ENCODE data around the gene PKP1. TPM values are rescaled to one million over a fixed set of nuclear protein-coding genes. Genes with fewer than 3 reads are reported as not detected.

PKP1 gene
- total and polyA plus RNA-seq, 2 of the 4 experiments (the other 2 are of a cell fraction), result 0.18 to 0.36 TPM

DNA sequence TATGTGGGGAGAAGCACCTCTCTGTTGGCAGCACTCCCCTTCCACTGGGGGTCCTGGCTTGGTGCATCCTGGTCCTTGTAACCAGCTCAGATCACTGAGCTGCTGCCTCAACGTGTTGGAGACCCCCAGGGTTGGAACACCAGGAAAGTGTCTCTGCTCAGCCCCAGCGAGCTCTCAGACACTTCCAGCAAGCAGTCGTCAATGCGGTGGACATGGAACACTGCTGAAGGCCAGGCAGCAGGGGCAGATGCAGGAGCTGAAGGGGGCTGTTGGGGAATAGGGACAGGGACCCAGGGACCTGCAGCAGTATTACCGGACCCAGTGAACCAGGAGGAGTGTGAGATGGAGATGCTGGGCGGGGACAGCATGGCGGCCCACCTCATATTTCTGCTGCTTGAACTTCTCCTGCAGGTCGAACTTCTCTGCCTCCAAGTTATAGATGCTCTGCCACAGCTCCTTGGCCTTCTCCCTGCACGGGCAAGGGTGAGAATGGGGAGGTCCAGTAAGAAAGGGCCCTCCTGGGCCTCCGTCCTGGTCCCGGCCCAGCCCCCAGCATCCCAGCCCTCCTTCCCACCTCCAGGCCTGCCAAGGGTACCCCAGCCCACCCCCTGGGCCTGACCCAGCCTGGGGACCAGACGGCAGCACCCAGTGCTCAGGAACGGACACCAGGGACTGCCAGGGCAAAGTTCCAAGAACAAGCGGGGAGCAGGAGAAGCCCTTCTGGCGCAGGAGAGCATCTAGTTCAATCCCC lies 77.8 kb downstream of the PKP1 start:
- Histone ChIP-seq H3K18ac (ENCODE audit: low read depth, low read length) (no peak overlapping the region), H2BK120ac (ENCODE audit: low read depth, low read length) (no peak overlapping the region), H4K91ac (ENCODE audit: insufficient read depth, low read depth, low read length) (no peak overlapping the region), H3K9ac (ENCODE audit: low read depth, low read length) (no peak overlapping the region), H4K20me1 (ENCODE audit: insufficient read depth, low read length) (no peaks in the 10 kb centered on the region; the same call in 1 of the 2 replicates), H3K36me3 (ENCODE audit: control insufficient read depth, insufficient read depth, low read length) (no peaks in the 10 kb centered on the region), H3K79me1 (ENCODE audit: low read depth in 1 of 2, low read length in 2 of 2) (no peaks in the 10 kb centered on the region), H4K5ac (ENCODE audit: low read depth, low read length) (no peak overlapping the region), H2AFZ (replicated peaks; ENCODE audit: low read length, poor library complexity) (peak overlapping the region; percentile 4), H3K27ac (ENCODE audit: insufficient read depth, low read length) (no peak overlapping the region), H3K4me1 (ENCODE audit: control insufficient read depth, insufficient read depth, low read length) (no peaks in the 10 kb centered on the region), H2BK15ac (ENCODE audit: low read depth, low read length) (no peak overlapping the region), H3K4ac (ENCODE audit: low read depth, low read length) (no peak overlapping the region), H2BK20ac (ENCODE audit: low read depth, low read length) (no peak overlapping the region), H3K4me2 (ENCODE audit: low read depth, low read length) (no peak overlapping the region), H2BK5ac (ENCODE audit: low read depth, low read length, poor library complexity, severe bottlenecking) (no peak overlapping the region), H2AK5ac (ENCODE audit: low read depth, low read length) (no peak overlapping the region), H3K27me3 (ENCODE audit: control insufficient read depth, insufficient read depth, low read length) (peaks cover 64% of the 10 kb centered on the region), H3K56ac (ENCODE audit: extremely low read depth, insufficient read depth, low read length) (no peak overlapping the region), H3K9me3 (ENCODE audit: control insufficient read depth, insufficient read depth, low read length) (no peaks in the 10 kb centered on the region), H2AK9ac (replicated peaks; ENCODE audit: low read depth, low read length, poor library complexity) (no peak overlapping the region), H3K23ac (ENCODE audit: low read depth, low read length) (no peak overlapping the region), H3K14ac (replicated peaks; ENCODE audit: low read depth, low read length) (no peak overlapping the region), H3K9me1 (ENCODE audit: insufficient read depth, low read length) (no peaks in the 10 kb centered on the region), H3K4me3 (ENCODE audit: insufficient read depth, low read depth, low read length) (no peak overlapping the region), H4K8ac (ENCODE audit: low read depth in 2 of 2, low read length in 2 of 2) (no peak overlapping the region)
- no TSS peak for BruUV-seq (replicated peaks)
- TF ChIP-seq MAFK (IDR thresholded peaks at IDR 0.05; ENCODE audit: low read depth, low read length) (no peak), MXI1 (IDR thresholded peaks at IDR 0.05; ENCODE audit: borderline replicate concordance, low read depth, low read length) (no peak), CHD1 (IDR thresholded peaks at IDR 0.05; ENCODE audit: low read depth, low read length) (no peak), MAZ (IDR thresholded peaks at IDR 0.05; ENCODE audit: borderline replicate concordance, low read depth, low read length) (no peak), NFE2L2 (IDR thresholded peaks at IDR 0.05; ENCODE audit: low read depth, low read length) (no peak), RFX5 (IDR thresholded peaks at IDR 0.05; ENCODE audit: low read depth, low read length) (no peak), FOS (IDR thresholded peaks at IDR 0.05; ENCODE audit: low read depth, low read length) (no peak), RAD21 (IDR thresholded peaks at IDR 0.05; ENCODE audit: low read length) (no peak), SMC3 (IDR thresholded peaks at IDR 0.05; ENCODE audit: low read depth, low read length) (no peak), POLR2A (IDR thresholded peaks at IDR 0.05; ENCODE audit: low read depth, low read length) (no peak), CEBPB (IDR thresholded peaks at IDR 0.05; ENCODE audit: low read depth, low read length) (no peak), RCOR1 (IDR thresholded peaks at IDR 0.05; ENCODE audit: insufficient replicate concordance, low read length) (no peak)
- TF ChIP-seq, protein P1, sequence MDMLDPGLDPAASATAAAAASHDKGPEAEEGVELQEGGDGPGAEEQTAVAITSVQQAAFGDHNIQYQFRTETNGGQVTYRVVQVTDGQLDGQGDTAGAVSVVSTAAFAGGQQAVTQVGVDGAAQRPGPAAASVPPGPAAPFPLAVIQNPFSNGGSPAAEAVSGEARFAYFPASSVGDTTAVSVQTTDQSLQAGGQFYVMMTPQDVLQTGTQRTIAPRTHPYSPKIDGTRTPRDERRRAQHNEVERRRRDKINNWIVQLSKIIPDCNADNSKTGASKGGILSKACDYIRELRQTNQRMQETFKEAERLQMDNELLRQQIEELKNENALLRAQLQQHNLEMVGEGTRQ (IDR thresholded peaks at IDR 0.05; ENCODE audit: low read depth, low read length), result no peak
- TF ChIP-seq, protein P2, sequence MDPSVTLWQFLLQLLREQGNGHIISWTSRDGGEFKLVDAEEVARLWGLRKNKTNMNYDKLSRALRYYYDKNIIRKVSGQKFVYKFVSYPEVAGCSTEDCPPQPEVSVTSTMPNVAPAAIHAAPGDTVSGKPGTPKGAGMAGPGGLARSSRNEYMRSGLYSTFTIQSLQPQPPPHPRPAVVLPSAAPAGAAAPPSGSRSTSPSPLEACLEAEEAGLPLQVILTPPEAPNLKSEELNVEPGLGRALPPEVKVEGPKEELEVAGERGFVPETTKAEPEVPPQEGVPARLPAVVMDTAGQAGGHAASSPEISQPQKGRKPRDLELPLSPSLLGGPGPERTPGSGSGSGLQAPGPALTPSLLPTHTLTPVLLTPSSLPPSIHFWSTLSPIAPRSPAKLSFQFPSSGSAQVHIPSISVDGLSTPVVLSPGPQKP (IDR thresholded peaks at IDR 0.05; ENCODE audit: borderline replicate concordance, low read depth, low read length), result no peak
- in situ Hi-C loops (cut with MboI; ENCODE audit: low sequenced_read_pairs) (no loop called here), dilution Hi-C loops (cut with HindIII; ENCODE audit: low sequenced_read_pairs, unreplicated experiment) (no loop called here), intact Hi-C loops (cut with micrococcal nuclease) (loop anchor here (1.0 kb wide), 1 partner anchor 107 kb away; no protein-coding TSS in a partner anchor)
- DNase-seq, result no peak
- ChIA-PET POLR2A (ENCODE audit: unreplicated experiment) (no interaction called here), CTCF (interaction anchor here (0.8 to 1.7 kb wide), 4 partner anchors 12 to 18 kb away, joined by 3 to 4 read pairs (median 3); no protein-coding TSS in a partner anchor)
- no peak for ATAC-seq (ENCODE audit: low read depth)
- WGBS, 2 experiments (ENCODE audit: extremely low coverage in 2 of 2, insufficient read length in 1 of 2), result 17% methylated on average over 1 of the region's 15 CpGs; no CpG with 5 or more reads in 1 of the 2 experiments

Data from IMR-90 (cell line).